Stimulated activated CD8-positive, alpha-beta memory T cell treated with anti-CD3 and anti-CD28 coated beads, Interleukin-7, amount 100 ng/mL, for 4 hours (primary cell): ENCODE results near the gene IFITM10.

Experiments used
- DNase-seq, 2 donors: peaks; one replicate each; pipeline ENCODE4 v3.0.0-alpha.2; 2020; ENCODE audit warnings: low read depth in 2 of 2

The IFITM10 gene

GRCh38 chr11:1740786-1741530 lies 9.4 kb downstream of the IFITM10 start:
- DNase-seq = no peak

- no peak for DNase-seq
Measured at GRCh38 chr11:1739576-1739975, 10.8 kb downstream of the IFITM10 start.

DNA sequence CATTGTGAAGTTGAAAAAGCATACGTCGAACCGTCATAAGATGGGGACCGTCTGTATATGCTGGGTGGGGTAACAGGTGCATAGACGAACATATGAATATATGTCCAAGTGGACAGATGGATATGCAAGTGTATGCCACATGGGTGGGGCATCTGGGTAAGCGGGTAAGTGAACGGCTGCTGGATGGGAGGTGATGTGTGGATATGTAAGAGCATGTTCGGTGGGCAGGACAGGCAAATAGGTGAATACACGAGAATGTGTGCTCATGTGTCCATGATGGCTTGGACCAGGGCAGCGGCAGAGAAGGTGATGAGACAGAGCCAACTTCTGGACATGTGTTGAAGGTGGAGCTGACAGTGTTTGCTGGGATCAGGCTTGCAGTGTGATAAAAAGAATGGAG lies 12.0 kb downstream of the IFITM10 start:
- no peak for DNase-seq

DNA sequence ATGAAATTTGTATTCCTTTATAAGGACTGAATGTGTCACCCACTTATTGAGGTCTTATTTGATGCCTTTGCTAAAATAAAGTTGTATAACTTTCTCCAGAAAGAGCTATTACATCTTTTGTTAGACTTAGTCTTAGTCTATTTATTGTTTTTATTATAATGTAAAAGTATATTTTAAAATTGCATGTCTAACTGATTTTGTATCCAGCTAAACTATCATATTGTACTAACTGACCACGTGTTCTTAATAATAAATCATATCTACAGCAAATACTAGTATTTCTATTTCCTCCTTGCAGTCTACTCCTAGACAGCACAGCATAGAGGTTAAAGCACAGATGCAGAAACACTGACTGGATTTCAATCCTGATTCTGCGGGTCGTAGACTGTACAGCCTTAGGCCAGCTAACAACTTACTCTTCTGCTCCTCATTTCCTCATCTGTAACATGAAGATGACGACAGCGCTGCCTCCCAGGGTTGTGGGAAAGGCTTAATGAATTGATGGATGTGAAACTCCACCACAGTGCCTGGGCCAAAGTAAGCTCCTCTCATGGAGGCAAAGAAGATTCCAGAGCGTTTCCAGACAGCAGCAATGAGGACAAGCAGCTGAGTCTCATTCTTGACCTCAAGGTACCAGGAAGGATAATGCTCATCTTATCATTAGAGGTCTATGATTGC lies 13.2 kb downstream of the IFITM10 start:
- DNase-seq = no peak

DNA sequence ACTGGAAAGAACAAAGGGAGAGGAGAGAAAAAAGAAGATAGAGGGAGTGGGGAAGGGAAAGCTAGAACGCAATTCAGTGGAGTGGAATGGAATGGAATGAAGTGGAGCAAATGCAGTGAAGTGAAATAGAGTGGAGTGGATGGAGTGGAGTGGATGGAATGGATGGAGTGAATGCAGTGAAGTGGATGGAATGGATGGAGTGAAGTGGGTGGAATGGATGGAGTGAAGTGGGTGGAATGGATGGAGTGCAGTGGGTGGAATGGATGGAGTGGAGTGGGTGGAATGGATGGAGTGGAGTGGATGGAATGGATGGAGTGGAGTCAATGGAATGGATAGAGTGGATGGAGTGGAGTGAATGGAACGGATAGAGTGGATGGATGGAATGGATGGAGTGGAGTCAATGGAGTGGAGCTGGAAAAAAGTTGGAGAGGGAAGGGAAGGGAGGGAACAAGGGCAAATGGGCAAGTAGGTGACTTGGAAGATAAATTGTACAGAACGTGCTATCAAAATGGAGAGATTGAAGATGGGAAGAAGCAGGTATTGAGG lies 13.9 kb downstream of the IFITM10 start:
- DNase-seq = no peak

- no peak for DNase-seq
Measured at GRCh38 chr11:1735271-1735670, 15.1 kb downstream of the IFITM10 start.

DNA sequence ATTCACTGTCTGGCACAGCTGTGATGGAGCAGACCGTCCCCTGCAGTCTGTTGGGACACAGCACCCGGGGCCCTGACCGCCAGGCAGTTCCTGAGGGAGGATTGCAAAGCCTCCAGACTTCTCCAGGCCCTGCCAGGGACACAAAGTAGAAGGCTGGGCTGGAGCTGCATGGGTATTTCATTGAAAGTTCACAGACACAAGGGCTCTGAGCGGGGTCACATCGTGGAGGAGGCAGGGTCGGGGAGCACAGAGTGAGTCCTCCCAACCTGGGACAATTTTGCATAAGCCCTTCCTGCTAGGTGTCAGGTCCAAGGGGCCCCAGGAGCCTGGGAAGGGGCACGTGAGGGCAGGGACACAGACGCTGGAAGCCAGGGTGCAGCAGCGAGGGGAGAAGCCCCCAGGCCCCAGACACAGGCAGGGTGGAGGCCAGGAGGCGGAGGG lies 15.7 kb downstream of the IFITM10 start:
- DNase-seq = no peak

DNA sequence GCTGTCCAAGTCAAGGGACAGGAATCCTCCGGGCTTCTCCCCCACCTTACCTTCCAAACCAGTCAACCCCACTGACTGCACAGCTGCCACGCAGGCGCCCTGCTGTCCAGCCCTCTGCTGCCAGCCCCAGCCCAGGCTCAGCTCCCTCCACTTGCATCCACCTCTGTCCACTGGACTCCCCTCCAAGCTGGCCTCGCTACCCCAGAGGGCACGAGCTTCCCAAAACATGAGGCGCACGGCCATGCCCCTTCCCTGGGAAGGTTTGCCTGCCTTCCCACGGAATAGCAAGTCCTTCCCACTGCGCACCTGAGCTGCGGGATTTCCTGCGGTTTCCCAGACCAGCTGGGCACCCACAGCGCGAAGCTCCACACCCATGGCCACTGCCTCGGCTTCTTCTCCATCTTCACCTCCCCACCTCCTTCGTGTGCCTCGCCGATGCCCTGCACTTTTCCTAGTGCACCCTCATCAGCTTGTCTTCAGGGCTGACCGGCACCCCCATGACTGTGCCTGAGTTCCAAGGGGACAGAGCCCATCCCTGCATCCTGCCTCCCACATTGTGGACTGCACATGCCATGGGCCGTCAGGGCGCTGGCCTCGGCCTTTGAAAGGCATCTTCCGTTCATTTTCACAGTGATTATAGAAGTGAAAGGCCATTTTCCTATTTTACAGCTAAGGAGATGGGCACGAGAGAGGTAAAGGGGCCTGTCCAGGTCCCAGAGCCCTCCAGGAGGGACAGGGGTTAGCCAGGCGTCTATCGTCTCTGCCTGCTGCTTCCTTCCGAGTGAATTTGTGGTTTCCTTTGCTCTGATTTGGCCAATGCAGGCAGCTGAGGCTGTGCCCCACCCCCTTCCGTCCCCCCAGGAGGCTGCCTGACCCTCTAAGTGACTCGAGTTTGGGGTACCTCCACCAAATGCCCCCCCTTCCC lies 16.4 kb downstream of the IFITM10 start:
- no peak for DNase-seq

- DNase-seq = no peak
Measured at GRCh38 chr11:1733009-1733715, 17.2 kb downstream of the IFITM10 start.

- DNase-seq = no peak
Measured at GRCh38 chr11:1732418-1733008, 17.9 kb downstream of the IFITM10 start.

GRCh38 chr11:1731451-1732059 lies 18.8 kb downstream of the IFITM10 start:
- no peak for DNase-seq

DNA sequence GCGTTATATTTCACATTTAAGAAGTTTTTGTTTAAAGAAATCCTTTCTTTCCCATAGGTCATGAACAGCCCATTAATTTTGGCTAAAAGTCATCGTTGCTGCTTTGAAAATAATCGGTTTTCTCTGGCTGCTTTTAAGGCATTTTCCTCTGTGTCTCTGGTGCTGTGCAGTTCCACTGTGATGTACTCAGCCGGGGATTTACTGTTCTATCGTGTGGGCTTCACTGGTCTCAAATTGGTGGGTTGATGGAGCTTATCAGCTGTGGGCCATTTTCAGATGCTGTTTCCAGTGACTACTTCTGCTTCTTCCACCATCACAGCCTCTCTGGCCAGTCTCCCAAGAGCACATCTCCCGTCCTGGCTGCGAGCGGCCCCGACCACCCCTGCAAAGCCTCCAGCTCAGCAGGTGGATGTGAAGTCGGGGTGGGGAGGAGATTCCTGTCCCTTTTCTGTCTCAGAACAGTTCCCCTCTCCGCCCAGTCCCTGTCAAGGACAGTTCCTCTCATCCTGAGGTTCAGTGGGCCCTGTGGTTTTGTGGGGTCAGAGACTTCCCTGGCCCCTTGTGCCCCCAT lies 20.3 kb downstream of the IFITM10 start:
- no peak for DNase-seq

- DNase-seq = no peak
Measured at GRCh38 chr11:1729692-1730011, 20.7 kb downstream of the IFITM10 start.

DNA sequence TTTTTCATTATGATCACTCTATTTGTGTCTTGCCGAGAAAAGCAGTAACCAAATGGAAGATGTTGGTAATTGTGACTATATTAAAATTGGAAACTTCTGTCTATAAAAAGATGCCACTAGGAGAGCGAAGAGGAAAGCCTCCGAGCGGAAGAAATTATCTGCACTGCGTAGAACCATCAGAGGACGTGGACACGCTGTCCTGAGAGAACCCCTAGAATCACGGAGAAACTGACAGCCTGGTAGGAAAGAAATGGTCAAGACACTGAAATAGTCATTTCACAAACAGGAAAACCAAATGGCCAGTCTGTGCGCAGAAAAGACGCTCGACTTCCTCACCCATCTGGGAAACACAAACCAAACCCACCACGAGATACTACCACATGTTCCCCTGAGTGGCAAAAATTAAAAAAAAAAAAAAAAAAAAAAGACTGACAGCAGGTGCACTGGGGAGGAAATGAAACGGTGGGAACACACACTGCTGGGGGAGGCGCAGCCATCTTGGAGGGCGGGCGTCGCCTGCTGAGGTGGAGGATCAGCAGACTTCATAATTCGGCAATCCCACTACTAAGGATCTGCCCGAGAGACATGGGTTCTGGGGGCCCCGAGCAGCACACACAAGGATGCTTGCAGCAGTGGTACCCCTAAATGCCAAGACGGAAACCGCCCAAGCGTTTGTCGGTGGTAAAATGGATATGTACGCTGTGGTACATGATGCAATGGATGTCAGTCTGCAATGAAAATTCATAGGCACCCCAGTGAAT lies 21.3 kb downstream of the IFITM10 start:
- DNase-seq = no peak

DNA sequence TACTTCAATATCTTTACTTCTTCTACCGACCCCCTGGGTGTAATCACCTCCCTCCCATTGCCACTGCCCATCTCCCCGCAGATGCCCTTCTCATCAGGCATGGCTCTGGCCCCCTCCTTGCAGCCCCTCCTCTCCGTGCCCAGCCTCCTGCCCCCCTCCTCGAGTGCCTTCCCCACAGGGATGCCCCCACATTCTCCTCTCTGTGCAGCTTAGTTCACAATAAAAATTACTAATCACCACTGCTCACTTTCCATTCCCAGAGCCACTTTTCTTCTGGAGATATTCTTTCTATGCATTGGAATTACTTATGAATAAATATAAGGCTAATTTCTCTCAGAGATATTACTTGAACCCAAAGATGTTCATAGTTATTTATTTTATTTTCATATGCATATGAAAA lies 22.1 kb downstream of the IFITM10 start:
- DNase-seq = no peak

DNA sequence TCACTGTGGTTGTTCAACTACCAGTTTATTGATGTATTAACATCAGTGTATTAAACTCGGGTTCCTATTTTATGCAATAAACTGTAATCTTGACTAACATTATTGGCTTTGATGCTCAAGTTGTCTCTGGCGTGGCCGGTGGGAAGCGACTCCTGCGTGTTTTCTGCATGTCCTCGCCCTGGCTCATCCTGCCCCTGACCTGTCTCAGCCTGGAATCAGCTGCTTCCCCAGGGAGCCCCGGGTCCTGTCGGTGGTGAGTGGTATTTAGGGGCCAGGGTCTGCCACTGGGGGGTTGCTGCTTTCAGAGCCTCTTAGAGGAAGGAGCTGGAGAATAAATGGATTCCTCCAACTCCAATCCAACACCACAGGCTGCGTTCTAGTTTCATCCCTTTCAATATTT lies 22.5 kb downstream of the IFITM10 start:
- DNase-seq = no peak

GRCh38 chr11:1727096-1727690 lies 23.2 kb downstream of the IFITM10 start:
- DNase-seq = no peak

DNA sequence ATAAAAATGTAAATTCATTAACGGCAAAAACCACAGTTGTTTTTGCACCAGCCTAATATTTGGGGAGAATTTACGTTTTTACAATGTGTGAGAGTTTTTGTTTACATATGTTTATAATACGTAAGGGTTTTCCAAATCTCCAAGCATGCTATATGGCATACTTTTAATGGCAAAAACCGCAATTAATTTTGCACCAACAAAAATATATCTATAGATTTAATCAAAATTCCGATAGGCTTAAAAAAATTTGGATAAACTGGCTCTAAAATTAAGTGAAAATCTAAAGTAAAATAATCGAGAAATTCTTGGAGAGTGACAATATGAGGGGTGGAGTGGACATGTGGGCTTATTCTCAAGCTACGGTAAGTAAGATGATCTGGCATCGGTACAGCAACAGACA lies 30.6 kb downstream of the IFITM10 start:
- DNase-seq = no peak

GRCh38 chr11:1718326-1718725 lies 32.1 kb downstream of the IFITM10 start:
- no peak for DNase-seq
